HepG2 (cell line): ENCODE measurements around the gene ADGRE2. TPM values are rescaled to one million over a fixed set of nuclear protein-coding genes. Genes with fewer than 3 reads are reported as not detected.
"Not testable (repeated sequence)": the region's sequence is repeated elsewhere in the genome, so short reads cannot be mapped to it uniquely, and the experiment has no call there.

Experiments
- ATAC-seq: fragments of 200-7000 bp; cut with Tn5 transposase; 3 replicates; pipeline ENCODE4 v1.9.1; 2020; ENCODE audit warnings: mild to moderate bottlenecking, moderate library complexity
- BruUV-seq: library from RNA; stranded (reverse); fragments of 400-500 nt; replicated peaks from 2 replicates; lab custom pipeline; 2021; lab: Mats Ljungman, UMichigan
- CTCF ChIA-PET: fragments of 300-600 bp; formaldehyde crosslinking; extraction: SDS; loops from one replicate; lab custom pipeline; 2021; ENCODE audit warnings: low total read pairs, inconsistent platforms, low intra/inter-chr PET ratio; lab: Yijun Ruan, JAX
- POLR2A ChIA-PET: fragments of 350-600 bp; sonication (Branson Sonifier 250); formaldehyde crosslinking; loops from one replicate; lab custom pipeline; 2020; ENCODE audit warnings: antibody characterized with exemption, inconsistent platforms; lab: Yijun Ruan, JAX
- DNase-seq: peaks from one replicate; pipeline ENCODE4 v3.0.0-alpha.2; 2015; ENCODE audit warnings: low spot score
- FAIRE-seq: peaks from 3 replicates; lab custom pipeline; 2011; peaks lifted over from hg19 to GRCh38; lab: Jason Lieb, UNC
- H2AFZ ChIP-seq: one replicate; pipeline ENCODE4 v1.6.1; 2011; ENCODE audit warnings: low read length, inconsistent platforms
- H3K27ac ChIP-seq: fragments of 300-600 bp; 3 replicates; pipeline ENCODE4 v1.8.0; 2011; ENCODE audit warnings: mixed run types, mild to moderate bottlenecking, mixed read lengths, low read length, inconsistent platforms; ENCODE audit not compliant: insufficient read depth; ENCODE audit errors: extremely low read length
- H3K27me3 ChIP-seq, 2 experiments: fragments of 200-600 bp in 1 of 2; 2 replicates in 1 of 2; 3 replicates in 1 of 2; pipeline versions ENCODE4 v1.6.0 to v1.8.0; 2011; ENCODE audit warnings: low read length in 2 of 2, mild to moderate bottlenecking in 2 of 2, moderate library complexity in 2 of 2, inconsistent platforms in 1 of 2; ENCODE audit not compliant: insufficient read depth in 2 of 2, control insufficient read depth in 1 of 2
- H3K36me3 ChIP-seq, 2 experiments: fragments of 200-600 bp in 1 of 2; replicated peaks in 1 of 2; 2 replicates in 1 of 2; 3 replicates in 1 of 2; pipeline versions ENCODE4 v1.5.1 to v1.8.0; 2011; ENCODE audit warnings: low read length in 2 of 2, inconsistent platforms in 1 of 2; ENCODE audit not compliant: insufficient read depth in 2 of 2, control insufficient read depth in 1 of 2
- H3K4me1 ChIP-seq: 2 replicates; pipeline ENCODE4 v1.5.1; 2012; ENCODE audit warnings: low read length, inconsistent platforms; ENCODE audit not compliant: insufficient read depth
- H3K4me2 ChIP-seq: 2 replicates; pipeline ENCODE4 v1.6.0; 2011; ENCODE audit warnings: low read depth, low read length, inconsistent platforms
- H3K4me3 ChIP-seq, 3 experiments: fragments of 200-600 bp in 1 of 3; sonication (generic), shearing (Covaris generic) in 1 of 3; replicated peaks in 1 of 3; 2 replicates each; pipeline ENCODE4 v1.5.1; 2011 to 2016; ENCODE audit warnings: low read length in 3 of 3, inconsistent platforms in 2 of 3, low read depth in 2 of 3, mild to moderate bottlenecking in 2 of 3, control low read depth in 1 of 3, mixed read lengths in 1 of 3; ENCODE audit not compliant: insufficient read depth in 1 of 3
- H3K79me2 ChIP-seq: one replicate; pipeline ENCODE4 v1.6.1; 2011; ENCODE audit warnings: low read length, inconsistent platforms; ENCODE audit not compliant: insufficient read depth
- H3K9ac ChIP-seq: 2 replicates; pipeline ENCODE4 v1.6.0; 2011; ENCODE audit warnings: mild to moderate bottlenecking, low read depth, low read length, inconsistent platforms; ENCODE audit not compliant: insufficient read depth
- H3K9me3 ChIP-seq: 2 replicates; pipeline ENCODE4 v1.5.1; 2012; ENCODE audit warnings: mild to moderate bottlenecking, low read length
- H4K20me1 ChIP-seq: 2 replicates; pipeline ENCODE4 v1.6.0; 2011; ENCODE audit warnings: inconsistent platforms, mild to moderate bottlenecking, low read length, moderate library complexity; ENCODE audit not compliant: insufficient read depth
- EHMT2 ChIP-seq: fragments of 200-600 bp; sonication (generic); IDR thresholded peaks from 2 replicates; pipeline ENCODE4 v1.7.0; 2017; ENCODE audit warnings: antibody characterized with exemption, low read depth, low read length, borderline replicate concordance
- PATZ1 ChIP-seq: sonication (generic); formaldehyde crosslinking; IDR thresholded peaks from 2 replicates; pipeline ENCODE4 v1.4.0; 2020; ENCODE audit warnings: missing genetic modification reagents
- XRCC5 ChIP-seq: fragments of 200-400 bp; formaldehyde crosslinking; optimal IDR thresholded peaks from 2 replicates; pipeline ENCODE3; 2017; ENCODE audit warnings: mild to moderate bottlenecking, low read length
- ZNF790 ChIP-seq: sonication (generic); formaldehyde crosslinking; IDR thresholded peaks from 2 replicates; pipeline ENCODE4 v1.8.0; 2022; ENCODE audit warnings: missing genetic modification reagents, mild to moderate bottlenecking, borderline replicate concordance
- WGBS: methylation state at CpG from one replicate; pipeline ENCODE4 v1.1.6; 2017; ENCODE audit warnings: low lambda C conversion rate; 5-methylcytosine and 5-hydroxymethylcytosine counted together
- in situ Hi-C: cut with HindIII; loops from 2 replicates; pipeline ENCODE4 v1.10.0; 2017; ENCODE audit warnings: low pct_unique_long_range_greater_than_20kb; ENCODE audit not compliant: extremely low pct_ligation_motif_present
- intact Hi-C: fragments of 100-400 bp; cut with micrococcal nuclease; formaldehyde crosslinking; loops from one replicate; pipeline ENCODE4 v1.10.0; 2022; ENCODE audit not compliant: unreplicated experiment
- polyA plus RNA-seq, 8 experiments: library from polyadenylated mRNA; depleted of rRNA in 3 of 8; stranded (reverse) in 7 of 8; unstranded in 1 of 8; fragments of >200 nt; fragmentation: Illumina TruSeq in 4 of 8; extraction: Trizol in 4 of 8; gene quantifications; 2 replicates each; pipeline versions ENCODE4 v1.2.1 to v1.2.3, GENCODE V29; 2011 to 2016; ENCODE audit warnings: low read depth in 4 of 8, missing spikeins in 1 of 8, mixed read lengths in 1 of 8; ENCODE audit not compliant: insufficient read depth in 1 of 8
- total RNA-seq, 5 experiments: library from RNA; depleted of rRNA; stranded (reverse); fragments of >200 nt; fragmentation: Illumina TruSeq; extraction: Trizol; gene quantifications; 2 replicates each; pipeline ENCODE4 v1.2.3, GENCODE V29; 2016; ENCODE audit warnings: low read depth in 1 of 5
- TF ChIP-seq, protein P1 (sequence below): sonication (generic); formaldehyde crosslinking; IDR thresholded peaks from 2 replicates; pipeline ENCODE4 v1.5.0; 2020; ENCODE audit warnings: mild to moderate bottlenecking, missing genetic modification reagents, borderline replicate concordance
- TF ChIP-seq, protein P2 (sequence below): IDR thresholded peaks from 2 replicates; pipeline ENCODE4 v1.6.1; 2016; ENCODE audit warnings: missing compliant biosample characterization, missing genetic modification reagents, borderline replicate concordance
- TF ChIP-seq, protein P3 (sequence below): sonication (generic); formaldehyde crosslinking; IDR thresholded peaks from 2 replicates; pipeline ENCODE4 v1.5.1; 2020; ENCODE audit warnings: mild to moderate bottlenecking, missing genetic modification reagents, moderate library complexity

Gene ADGRE2
- total and polyA plus RNA-seq, 2 of the 13 experiments (the other 11 are each of a cell fraction or from before 2014, with no cell fraction given): 0.04 TPM; not detected in 1

GRCh38 chr19:14786421-14786851, 8.1 kb upstream of the ADGRE2 start (continued):
- TF ChIP-seq, protein P1, sequence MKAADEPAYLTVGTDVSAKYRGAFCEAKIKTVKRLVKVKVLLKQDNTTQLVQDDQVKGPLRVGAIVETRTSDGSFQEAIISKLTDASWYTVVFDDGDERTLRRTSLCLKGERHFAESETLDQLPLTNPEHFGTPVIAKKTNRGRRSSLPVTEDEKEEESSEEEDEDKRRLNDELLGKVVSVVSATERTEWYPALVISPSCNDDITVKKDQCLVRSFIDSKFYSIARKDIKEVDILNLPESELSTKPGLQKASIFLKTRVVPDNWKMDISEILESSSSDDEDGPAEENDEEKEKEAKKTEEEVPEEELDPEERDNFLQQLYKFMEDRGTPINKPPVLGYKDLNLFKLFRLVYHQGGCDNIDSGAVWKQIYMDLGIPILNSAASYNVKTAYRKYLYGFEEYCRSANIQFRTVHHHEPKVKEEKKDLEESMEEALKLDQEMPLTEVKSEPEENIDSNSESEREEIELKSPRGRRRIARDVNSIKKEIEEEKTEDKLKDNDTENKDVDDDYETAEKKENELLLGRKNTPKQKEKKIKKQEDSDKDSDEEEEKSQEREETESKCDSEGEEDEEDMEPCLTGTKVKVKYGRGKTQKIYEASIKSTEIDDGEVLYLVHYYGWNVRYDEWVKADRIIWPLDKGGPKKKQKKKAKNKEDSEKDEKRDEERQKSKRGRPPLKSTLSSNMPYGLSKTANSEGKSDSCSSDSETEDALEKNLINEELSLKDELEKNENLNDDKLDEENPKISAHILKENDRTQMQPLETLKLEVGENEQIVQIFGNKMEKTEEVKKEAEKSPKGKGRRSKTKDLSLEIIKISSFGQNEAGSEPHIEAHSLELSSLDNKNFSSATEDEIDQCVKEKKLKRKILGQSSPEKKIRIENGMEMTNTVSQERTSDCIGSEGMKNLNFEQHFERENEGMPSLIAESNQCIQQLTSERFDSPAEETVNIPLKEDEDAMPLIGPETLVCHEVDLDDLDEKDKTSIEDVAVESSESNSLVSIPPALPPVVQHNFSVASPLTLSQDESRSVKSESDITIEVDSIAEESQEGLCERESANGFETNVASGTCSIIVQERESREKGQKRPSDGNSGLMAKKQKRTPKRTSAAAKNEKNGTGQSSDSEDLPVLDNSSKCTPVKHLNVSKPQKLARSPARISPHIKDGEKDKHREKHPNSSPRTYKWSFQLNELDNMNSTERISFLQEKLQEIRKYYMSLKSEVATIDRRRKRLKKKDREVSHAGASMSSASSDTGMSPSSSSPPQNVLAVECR (CRISPR knock-in tag): no peak
- TF ChIP-seq EHMT2: no peak
- TF ChIP-seq, protein P2, sequence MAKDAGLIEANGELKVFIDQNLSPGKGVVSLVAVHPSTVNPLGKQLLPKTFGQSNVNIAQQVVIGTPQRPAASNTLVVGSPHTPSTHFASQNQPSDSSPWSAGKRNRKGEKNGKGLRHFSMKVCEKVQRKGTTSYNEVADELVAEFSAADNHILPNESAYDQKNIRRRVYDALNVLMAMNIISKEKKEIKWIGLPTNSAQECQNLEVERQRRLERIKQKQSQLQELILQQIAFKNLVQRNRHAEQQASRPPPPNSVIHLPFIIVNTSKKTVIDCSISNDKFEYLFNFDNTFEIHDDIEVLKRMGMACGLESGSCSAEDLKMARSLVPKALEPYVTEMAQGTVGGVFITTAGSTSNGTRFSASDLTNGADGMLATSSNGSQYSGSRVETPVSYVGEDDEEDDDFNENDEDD (CRISPR knock-in tag): peak; percentile 52; the same call in 1 of the 2 replicates
- TF ChIP-seq PATZ1: 0 out of 2 replicates have a peak, but pooled peaks have one; percentile 40
- 0 out of 2 replicates have a peak, but pooled peaks have one; percentile 28 for TF ChIP-seq ZNF790 (CRISPR knock-in tag)
- TF ChIP-seq, protein P3, sequence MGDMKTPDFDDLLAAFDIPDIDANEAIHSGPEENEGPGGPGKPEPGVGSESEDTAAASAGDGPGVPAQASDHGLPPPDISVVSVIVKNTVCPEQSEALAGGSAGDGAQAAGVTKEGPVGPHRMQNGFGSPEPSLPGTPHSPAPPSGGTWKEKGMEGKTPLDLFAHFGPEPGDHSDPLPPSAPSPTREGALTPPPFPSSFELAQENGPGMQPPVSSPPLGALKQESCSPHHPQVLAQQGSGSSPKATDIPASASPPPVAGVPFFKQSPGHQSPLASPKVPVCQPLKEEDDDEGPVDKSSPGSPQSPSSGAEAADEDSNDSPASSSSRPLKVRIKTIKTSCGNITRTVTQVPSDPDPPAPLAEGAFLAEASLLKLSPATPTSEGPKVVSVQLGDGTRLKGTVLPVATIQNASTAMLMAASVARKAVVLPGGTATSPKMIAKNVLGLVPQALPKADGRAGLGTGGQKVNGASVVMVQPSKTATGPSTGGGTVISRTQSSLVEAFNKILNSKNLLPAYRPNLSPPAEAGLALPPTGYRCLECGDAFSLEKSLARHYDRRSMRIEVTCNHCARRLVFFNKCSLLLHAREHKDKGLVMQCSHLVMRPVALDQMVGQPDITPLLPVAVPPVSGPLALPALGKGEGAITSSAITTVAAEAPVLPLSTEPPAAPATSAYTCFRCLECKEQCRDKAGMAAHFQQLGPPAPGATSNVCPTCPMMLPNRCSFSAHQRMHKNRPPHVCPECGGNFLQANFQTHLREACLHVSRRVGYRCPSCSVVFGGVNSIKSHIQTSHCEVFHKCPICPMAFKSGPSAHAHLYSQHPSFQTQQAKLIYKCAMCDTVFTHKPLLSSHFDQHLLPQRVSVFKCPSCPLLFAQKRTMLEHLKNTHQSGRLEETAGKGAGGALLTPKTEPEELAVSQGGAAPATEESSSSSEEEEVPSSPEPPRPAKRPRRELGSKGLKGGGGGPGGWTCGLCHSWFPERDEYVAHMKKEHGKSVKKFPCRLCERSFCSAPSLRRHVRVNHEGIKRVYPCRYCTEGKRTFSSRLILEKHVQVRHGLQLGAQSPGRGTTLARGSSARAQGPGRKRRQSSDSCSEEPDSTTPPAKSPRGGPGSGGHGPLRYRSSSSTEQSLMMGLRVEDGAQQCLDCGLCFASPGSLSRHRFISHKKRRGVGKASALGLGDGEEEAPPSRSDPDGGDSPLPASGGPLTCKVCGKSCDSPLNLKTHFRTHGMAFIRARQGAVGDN (CRISPR knock-in tag): 0 out of 2 replicates have a peak, but pooled peaks have one; percentile 24
- TF ChIP-seq XRCC5: peak; percentile 47

DNA sequence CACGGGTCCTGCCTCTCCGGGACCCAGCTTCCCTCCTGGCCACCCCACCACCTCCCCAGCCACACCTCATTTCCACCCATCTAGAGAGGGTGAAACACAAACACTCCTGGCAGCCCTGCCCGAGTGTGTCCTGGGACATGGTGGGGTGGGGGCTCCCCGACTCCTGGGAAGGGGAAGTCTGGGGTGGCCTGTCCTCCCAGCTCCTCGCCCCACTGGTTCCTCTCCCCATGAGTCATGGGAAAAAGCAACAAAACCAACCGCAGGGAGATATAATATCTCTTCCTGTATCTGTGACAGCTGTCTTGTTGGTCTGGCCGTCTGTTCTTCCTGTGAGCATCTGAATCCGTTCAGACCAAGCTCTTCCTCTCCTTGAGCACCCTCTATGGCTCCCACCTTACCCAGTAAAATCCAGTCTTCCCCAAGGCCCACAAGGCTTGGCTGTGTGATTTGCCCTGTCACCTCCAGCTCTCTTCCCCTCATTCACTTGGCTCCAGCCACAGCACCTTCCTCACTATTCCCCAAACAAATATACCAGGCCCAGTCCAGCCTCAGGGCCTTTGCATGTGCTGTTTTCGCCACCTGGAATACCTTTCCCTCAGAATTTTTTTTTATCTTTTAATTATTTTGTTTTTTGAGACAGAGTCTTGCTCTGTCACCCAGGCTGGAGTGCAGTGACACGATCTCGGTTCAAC, 6.9 kb upstream of the ADGRE2 start:
- H3K4me3 ChIP-seq, H3K36me3 ChIP-seq, CTCF ChIA-PET, H3K9me3 ChIP-seq, FAIRE-seq, BruUV-seq, H3K9ac ChIP-seq, POLR2A ChIA-PET, H3K79me2 ChIP-seq, DNase-seq, intact Hi-C loops, ATAC-seq, H2AFZ ChIP-seq, H3K27ac ChIP-seq, H4K20me1 ChIP-seq, H3K4me2 ChIP-seq, H3K4me1 ChIP-seq, H3K27me3 ChIP-seq: not testable (repeated sequence)
- 4% methylated on average over 7 of the region's 11 CpGs for WGBS
- in situ Hi-C loops: loop anchor here (10.0 kb wide), 1 partner anchor 110 kb away; no protein-coding TSS in a partner anchor
